Rectal smooth muscle tissue (tissue), 1 donor: Measurements from ENCODE around the gene LINGO1.

Experiments used
- H3K27ac ChIP-seq: one replicate; pipeline ENCODE4 v1.7.0; 2013; ENCODE audit warnings: low read depth, low read length, inconsistent platforms
- H3K27me3 ChIP-seq: one replicate; pipeline ENCODE4 v1.7.0; 2013; ENCODE audit warnings: low read length; ENCODE audit not compliant: control insufficient read depth, insufficient read depth
- H3K36me3 ChIP-seq: one replicate; pipeline ENCODE4 v1.7.0; 2013; ENCODE audit warnings: low read length; ENCODE audit not compliant: control insufficient read depth, insufficient read depth
- H3K4me1 ChIP-seq: one replicate; pipeline ENCODE4 v1.7.0; 2013; ENCODE audit warnings: low read length; ENCODE audit not compliant: control insufficient read depth, insufficient read depth
- H3K4me3 ChIP-seq: one replicate; pipeline ENCODE4 v1.7.0; 2013; ENCODE audit warnings: low read length
- H3K9ac ChIP-seq: one replicate; pipeline ENCODE4 v1.7.0; 2013; ENCODE audit warnings: low read length

Gene LINGO1

GRCh38 chr15:77591968-77592613 lies 40.6 kb downstream of the LINGO1 start:
- Histone ChIP-seq H3K36me3 (no peaks in the 10 kb centered on the region), H3K9ac (no peak overlapping the region), H3K27ac (no peak overlapping the region), H3K4me3 (no peak overlapping the region), H3K4me1 (no peaks in the 10 kb centered on the region), H3K27me3 (no peaks in the 10 kb centered on the region)

- Histone ChIP-seq H3K4me3 (no peak overlapping the region), H3K36me3 (no peaks in the 10 kb centered on the region), H3K9ac (no peak overlapping the region), H3K27me3 (no peaks in the 10 kb centered on the region), H3K4me1 (no peaks in the 10 kb centered on the region), H3K27ac (no peak overlapping the region)
Observed at GRCh38 chr15:77589839-77590238, 42.9 kb downstream of the LINGO1 start.

GRCh38 chr15:77588126-77588525 lies 44.6 kb downstream of the LINGO1 start:
- Histone ChIP-seq H3K27ac (no peak overlapping the region), H3K36me3 (no peaks in the 10 kb centered on the region), H3K4me1 (no peaks in the 10 kb centered on the region), H3K9ac (no peak overlapping the region), H3K27me3 (no peaks in the 10 kb centered on the region), H3K4me3 (no peak overlapping the region)

- no peak overlapping the region for H3K4me3 ChIP-seq
Observed at GRCh38 chr15:77584691-77585090, 48.0 kb downstream of the LINGO1 start.

GRCh38 chr15:77584201-77584600 lies 48.5 kb downstream of the LINGO1 start:
- H3K4me1 ChIP-seq = no peaks in the 10 kb centered on the region
- H3K27me3 ChIP-seq = no peaks in the 10 kb centered on the region
- no peak overlapping the region for H3K4me3 ChIP-seq
- no peak overlapping the region for H3K27ac ChIP-seq
- H3K36me3 ChIP-seq = no peaks in the 10 kb centered on the region
- H3K9ac ChIP-seq = no peak overlapping the region

More at GRCh38 chr15:77584691-77585090, 48.0 kb downstream of the LINGO1 start:
- Histone ChIP-seq H3K4me1 (no peaks in the 10 kb centered on the region), H3K27ac (no peak overlapping the region), H3K36me3 (no peaks in the 10 kb centered on the region), H3K9ac (no peak overlapping the region), H3K27me3 (no peaks in the 10 kb centered on the region)

GRCh38 chr15:77582763-77583162 lies 49.9 kb downstream of the LINGO1 start:
- Histone ChIP-seq H3K36me3 (no peaks in the 10 kb centered on the region), H3K27ac (no peak overlapping the region), H3K9ac (no peak overlapping the region), H3K4me1 (peaks cover 4% of the 10 kb centered on the region), H3K4me3 (no peak overlapping the region), H3K27me3 (no peaks in the 10 kb centered on the region)

- H3K27ac ChIP-seq = no peak overlapping the region
- H3K9ac ChIP-seq = no peak overlapping the region
- H3K4me3 ChIP-seq = no peak overlapping the region
- no peaks in the 10 kb centered on the region for H3K36me3 ChIP-seq
- H3K4me1 ChIP-seq = peaks cover 5% of the 10 kb centered on the region
- no peaks in the 10 kb centered on the region for H3K27me3 ChIP-seq
Observed at GRCh38 chr15:77581896-77582569, 50.7 kb downstream of the LINGO1 start.

GRCh38 chr15:77580996-77581682 lies 51.6 kb downstream of the LINGO1 start:
- no peak overlapping the region for H3K9ac ChIP-seq
- no peaks in the 10 kb centered on the region for H3K27me3 ChIP-seq

GRCh38 chr15:77579498-77580188 lies 53.1 kb downstream of the LINGO1 start:
- H3K36me3 ChIP-seq = no peaks in the 10 kb centered on the region
- H3K4me3 ChIP-seq = no peak overlapping the region
- H3K27me3 ChIP-seq = no peaks in the 10 kb centered on the region
- no peak overlapping the region for H3K9ac ChIP-seq
- H3K4me1 ChIP-seq = peaks cover 5% of the 10 kb centered on the region
- H3K27ac ChIP-seq = no peak overlapping the region

More at GRCh38 chr15:77580996-77581682, 51.6 kb downstream of the LINGO1 start:
- H3K4me3 ChIP-seq = no peak overlapping the region
- H3K36me3 ChIP-seq = no peaks in the 10 kb centered on the region
- peaks cover 5% of the 10 kb centered on the region for H3K4me1 ChIP-seq
- H3K27ac ChIP-seq = no peak overlapping the region

GRCh38 chr15:77578641-77579372 lies 53.9 kb downstream of the LINGO1 start:
- H3K9ac ChIP-seq = no peak overlapping the region
- H3K4me1 ChIP-seq = peaks cover 5% of the 10 kb centered on the region
- H3K4me3 ChIP-seq = no peak overlapping the region
- H3K27ac ChIP-seq = no peak overlapping the region
- H3K36me3 ChIP-seq = no peaks in the 10 kb centered on the region
- no peaks in the 10 kb centered on the region for H3K27me3 ChIP-seq

GRCh38 chr15:77577366-77577950 lies 55.3 kb downstream of the LINGO1 start:
- Histone ChIP-seq H3K4me1 (peaks cover 5% of the 10 kb centered on the region), H3K9ac (no peak overlapping the region), H3K4me3 (no peak overlapping the region), H3K27me3 (no peaks in the 10 kb centered on the region), H3K36me3 (no peaks in the 10 kb centered on the region), H3K27ac (no peak overlapping the region)
